ENCODE measurements around the gene ARHGAP40. TPM values are rescaled to one million over a fixed set of nuclear protein-coding genes. Genes with fewer than 3 reads are reported as not detected.

The ARHGAP40 gene
- total and polyA plus RNA-seq, 2 of the 4 experiments (the other 2 are of a cell fraction): not detected

GRCh38 chr20:38616457-38616856 lies 14.8 kb downstream of the ARHGAP40 start:
- no TSS peak for BruUV-seq (replicated peaks)
- Histone ChIP-seq H2AK9ac (replicated peaks; ENCODE audit: low read depth, low read length, poor library complexity) (no peak overlapping the region), H2AK5ac (ENCODE audit: low read depth, low read length) (no peak overlapping the region), H3K27ac (ENCODE audit: insufficient read depth, low read length) (no peak overlapping the region), H4K5ac (ENCODE audit: low read depth, low read length) (no peak overlapping the region), H2AFZ (replicated peaks; ENCODE audit: low read length, poor library complexity) (no peak overlapping the region), H3K14ac (replicated peaks; ENCODE audit: low read depth, low read length) (no peak overlapping the region), H3K4me3 (ENCODE audit: insufficient read depth, low read depth, low read length) (no peak overlapping the region), H2BK120ac (ENCODE audit: low read depth, low read length) (no peak overlapping the region), H3K9me3 (ENCODE audit: control insufficient read depth, insufficient read depth, low read length) (no peaks in the 10 kb centered on the region), H4K8ac (ENCODE audit: low read depth in 2 of 2, low read length in 2 of 2) (no peak overlapping the region), H3K23ac (ENCODE audit: low read depth, low read length) (no peak overlapping the region), H3K56ac (ENCODE audit: extremely low read depth, insufficient read depth, low read length) (no peak overlapping the region), H2BK20ac (ENCODE audit: low read depth, low read length) (no peak overlapping the region), H3K79me1 (ENCODE audit: low read depth in 1 of 2, low read length in 2 of 2) (no peaks in the 10 kb centered on the region), H3K27me3 (ENCODE audit: control insufficient read depth, insufficient read depth, low read length) (peaks cover 22% of the 10 kb centered on the region), H3K4me2 (ENCODE audit: low read depth, low read length) (no peak overlapping the region), H2BK5ac (ENCODE audit: low read depth, low read length, poor library complexity, severe bottlenecking) (no peak overlapping the region), H3K4me1 (ENCODE audit: control insufficient read depth, insufficient read depth, low read length) (no peaks in the 10 kb centered on the region), H3K4ac (ENCODE audit: low read depth, low read length) (no peak overlapping the region), H3K9me1 (ENCODE audit: insufficient read depth, low read length) (no peaks in the 10 kb centered on the region), H2BK15ac (ENCODE audit: low read depth, low read length) (no peak overlapping the region), H4K20me1 (ENCODE audit: insufficient read depth, low read length) (no peaks in the 10 kb centered on the region), H4K91ac (ENCODE audit: insufficient read depth, low read depth, low read length) (no peak overlapping the region), H3K18ac (ENCODE audit: low read depth, low read length) (no peak overlapping the region), H3K9ac (ENCODE audit: low read depth, low read length) (no peak overlapping the region), H3K36me3 (ENCODE audit: control insufficient read depth, insufficient read depth, low read length) (no peaks in the 10 kb centered on the region)
- CTCF ChIA-PET: no interaction called here
- WGBS, 2 experiments (ENCODE audit: extremely low coverage in 2 of 2, insufficient read length in 1 of 2): 68% methylated on average over 3 of the region's 4 CpGs; no CpG with 5 or more reads in 1 of the 2 experiments
- in situ Hi-C loops (cut with MboI; ENCODE audit: low sequenced_read_pairs) (no loop called here), dilution Hi-C loops (cut with HindIII; ENCODE audit: low sequenced_read_pairs, unreplicated experiment) (no loop called here), intact Hi-C loops (cut with micrococcal nuclease) (no loop called here)
- DNase-seq: no peak
- no peak for ATAC-seq (ENCODE audit: low read depth)
- POLR2A ChIA-PET (ENCODE audit: unreplicated experiment): no interaction called here
- no peak for TF ChIP-seq RCOR1 (IDR thresholded peaks at IDR 0.05; ENCODE audit: insufficient replicate concordance, low read length)
- TF ChIP-seq MXI1 (IDR thresholded peaks at IDR 0.05; ENCODE audit: borderline replicate concordance, low read depth, low read length): no peak
- no peak for TF ChIP-seq RFX5 (IDR thresholded peaks at IDR 0.05; ENCODE audit: low read depth, low read length)
- TF ChIP-seq ELK1 (IDR thresholded peaks at IDR 0.05; ENCODE audit: borderline replicate concordance, low read depth, low read length): no peak
- TF ChIP-seq CEBPB (IDR thresholded peaks at IDR 0.05; ENCODE audit: low read depth, low read length): no peak
- TF ChIP-seq USF2 (IDR thresholded peaks at IDR 0.05; ENCODE audit: low read depth, low read length): no peak
- TF ChIP-seq MAFK (IDR thresholded peaks at IDR 0.05; ENCODE audit: low read depth, low read length): no peak

Measured in IMR-90 (cell line).